Keratinocyte (primary cell): Measurements from ENCODE around the gene SH2D3C. TPM values are rescaled to one million over a fixed set of nuclear protein-coding genes. Genes with fewer than 3 reads are reported as not detected.

Experiments used
- DNase-seq: peaks from one replicate; pipeline ENCODE4 v3.0.0-alpha.2; 2011; ENCODE audit warnings: low read depth, missing footprints, low spot score
- FAIRE-seq: peaks from 2 replicates; lab custom pipeline; 2011; peaks lifted over from hg19 to GRCh38; lab: Jason Lieb, UNC
- H2AFZ ChIP-seq: 2 replicates; pipeline ENCODE4 v1.6.0; 2012; ENCODE audit warnings: low read length, control low read depth, inconsistent platforms; ENCODE audit not compliant: control insufficient read depth
- H3K27ac ChIP-seq: 2 replicates; pipeline ENCODE4 v1.5.1; 2011; ENCODE audit warnings: low read length; ENCODE audit not compliant: control insufficient read depth, insufficient read depth
- H3K27me3 ChIP-seq: 3 replicates; pipeline ENCODE4 v1.6.0; 2011; ENCODE audit warnings: low read length; ENCODE audit not compliant: control insufficient read depth, insufficient read depth; ENCODE audit errors: extremely low read depth
- H3K36me3 ChIP-seq, 2 experiments: 2 replicates in 1 of 2; 3 replicates in 1 of 2; pipeline ENCODE4 v1.5.1; 2011; ENCODE audit warnings: low read length in 2 of 2, mild to moderate bottlenecking in 1 of 2; ENCODE audit not compliant: control insufficient read depth in 2 of 2, insufficient read depth in 2 of 2; ENCODE audit errors: extremely low read depth in 1 of 2
- H3K4me1 ChIP-seq: 3 replicates; pipeline ENCODE4 v1.5.1; 2011; ENCODE audit warnings: low read length; ENCODE audit not compliant: control insufficient read depth, insufficient read depth; ENCODE audit errors: extremely low read depth
- H3K4me2 ChIP-seq: 3 replicates; pipeline ENCODE4 v1.6.0; 2011; ENCODE audit warnings: low read depth, low read length; ENCODE audit not compliant: control insufficient read depth, insufficient read depth; ENCODE audit errors: extremely low read depth
- H3K4me3 ChIP-seq, 3 experiments: fragments of 200-600 bp in 1 of 3; sonication (generic) in 1 of 3; 2 replicates in 2 of 3; 3 replicates in 1 of 3; pipeline ENCODE4 v1.5.1; 2011 to 2016; ENCODE audit warnings: low read length in 3 of 3, mild to moderate bottlenecking in 3 of 3, control low read depth in 2 of 3, inconsistent platforms in 1 of 3, low read depth in 1 of 3, mixed read lengths in 1 of 3, mixed run types in 1 of 3, moderate library complexity in 1 of 3; ENCODE audit not compliant: control insufficient read depth in 2 of 3, insufficient read depth in 2 of 3; ENCODE audit errors: extremely low read depth in 1 of 3
- H3K79me2 ChIP-seq: 2 replicates; pipeline ENCODE4 v1.6.0; 2012; ENCODE audit warnings: low read length; ENCODE audit not compliant: control insufficient read depth, insufficient read depth
- H3K9ac ChIP-seq: 3 replicates; pipeline ENCODE4 v1.6.0; 2011; ENCODE audit warnings: low read length; ENCODE audit not compliant: control insufficient read depth, insufficient read depth; ENCODE audit errors: extremely low read depth
- H3K9me1 ChIP-seq: 3 replicates; pipeline ENCODE4 v1.6.0; 2011; ENCODE audit warnings: low read length; ENCODE audit not compliant: control insufficient read depth, insufficient read depth; ENCODE audit errors: extremely low read depth
- H3K9me3 ChIP-seq: 2 replicates; pipeline ENCODE4 v1.5.1; 2012; ENCODE audit warnings: low read depth, low read length; ENCODE audit not compliant: control insufficient read depth
- H4K20me1 ChIP-seq: 3 replicates; pipeline ENCODE4 v1.6.0; 2011; ENCODE audit warnings: low read length; ENCODE audit not compliant: control insufficient read depth, insufficient read depth; ENCODE audit errors: extremely low read depth
- CTCF ChIP-seq, 3 experiments: IDR thresholded peaks in 1 of 3; conservative IDR thresholded peaks in 1 of 3; optimal IDR thresholded peaks in 1 of 3; 2 replicates in 2 of 3; 3 replicates in 1 of 3; pipeline versions ENCODE3 to v1.5.1; 2011; ENCODE audit warnings: low read length in 3 of 3, mild to moderate bottlenecking in 3 of 3, moderate library complexity in 2 of 3, control low read depth in 1 of 3, inconsistent platforms in 1 of 3; ENCODE audit not compliant: insufficient read depth in 2 of 3; ENCODE audit errors: extremely low read depth in 1 of 3
- EZH2 ChIP-seq: IDR thresholded peaks from one replicate; pipeline ENCODE4 v1.6.1; 2012; ENCODE audit warnings: inconsistent platforms, mild to moderate bottlenecking, low read length, moderate library complexity
- dilution Hi-C: fragments of 300-500 bp; cut with MboI; formaldehyde crosslinking; loops from one replicate; pipeline ENCODE4 v1.7.0; 2020; ENCODE audit warnings: low sequenced_read_pairs; ENCODE audit not compliant: extremely low pct_ligation_motif_present
- polyA plus RNA-seq, 5 experiments: library from polyadenylated mRNA; depleted of rRNA in 3 of 5; stranded (reverse) in 3 of 5; stranded (forward) in 1 of 5; unstranded in 1 of 5; fragments of >200 nt; gene quantifications; 1 replicate in 1 of 5; 2 replicates in 3 of 5; 3 replicates in 1 of 5; pipeline versions ENCODE4 v1.2.1 to v1.2.3, GENCODE V29; 2011 to 2012; ENCODE audit warnings: missing spikeins in 2 of 5, low read depth in 1 of 5, low replicate concordance in 1 of 5

SH2D3C gene
- polyA plus RNA-seq, 1 donor (not counting 4 experiments of a cell fraction or from before 2014, with no cell fraction given) = 0.12 TPM

- dilution Hi-C loops = no loop called here
- no peaks in the 10 kb centered on the region for H3K79me2 ChIP-seq
- H3K36me3 ChIP-seq = no peaks in the 10 kb centered on the region
- no peaks in the 10 kb centered on the region for H3K9me1 ChIP-seq
- peak overlapping the region; percentile 19 for H3K4me2 ChIP-seq
- no peak overlapping the region for H3K4me3 ChIP-seq
- TF ChIP-seq CTCF (optimal IDR thresholded peaks at IDR 0.05 in 1 of 3, IDR thresholded peaks at IDR 0.05 in 1 of 3, conservative IDR thresholded peaks at IDR 0.05 in 1 of 3; ENCODE audit: extremely low read depth in 1 of 3, insufficient read depth in 2 of 3, low read length in 3 of 3) (no peak), EZH2 (no peak)
- peak; percentile 36 for FAIRE-seq
- H3K9ac ChIP-seq = no peak overlapping the region
- no peaks in the 10 kb centered on the region for H3K27me3 ChIP-seq
- H2AFZ ChIP-seq = no peak overlapping the region
- no peaks in the 10 kb centered on the region for H3K9me3 ChIP-seq
- no peak overlapping the region for H3K27ac ChIP-seq
- DNase-seq = no peak
- H3K4me1 ChIP-seq = peaks cover 14% of the 10 kb centered on the region
- H4K20me1 ChIP-seq = no peaks in the 10 kb centered on the region
Measured at GRCh38 chr9:127723013-127723412, 55.5 kb downstream of the SH2D3C start.

DNA sequence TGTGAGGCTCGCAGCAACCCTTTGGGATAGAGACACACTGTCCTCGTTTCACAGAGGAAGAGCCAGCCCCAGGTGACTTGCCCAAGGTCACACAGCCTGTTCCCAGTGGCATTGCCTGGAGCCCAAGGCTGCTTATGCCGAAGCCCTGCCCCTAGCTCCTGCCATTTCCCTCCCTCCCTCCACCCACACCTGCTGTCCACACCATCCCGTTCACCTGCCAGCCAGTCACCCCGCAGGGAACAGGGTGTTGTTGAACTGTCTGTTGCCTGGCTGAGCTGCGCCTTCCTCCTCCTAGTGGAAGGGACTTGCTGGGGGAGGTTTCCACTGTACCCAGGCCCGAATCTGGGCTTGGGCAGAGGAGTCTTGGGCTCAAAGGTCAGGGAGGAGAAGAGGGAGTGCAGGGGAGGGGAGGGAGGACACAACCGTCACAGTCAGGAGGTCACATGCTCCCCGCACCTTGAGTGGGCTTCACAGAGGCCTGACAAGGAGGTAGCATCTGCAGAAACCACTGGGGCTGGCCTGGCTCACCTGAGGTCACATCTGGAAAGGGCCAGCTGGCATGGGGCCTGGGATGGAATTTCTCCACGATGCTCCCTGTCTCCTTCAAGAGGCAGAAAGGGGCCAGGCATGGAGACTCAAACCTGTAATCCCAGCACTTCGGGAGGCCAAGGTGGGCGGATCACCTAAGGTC is 56.3 kb downstream of the SH2D3C start:
- H3K9ac ChIP-seq = no peak overlapping the region
- DNase-seq = no peak
- FAIRE-seq = no peak
- H3K4me1 ChIP-seq = peaks cover 14% of the 10 kb centered on the region
- dilution Hi-C loops = no loop called here
- no peaks in the 10 kb centered on the region for H3K9me3 ChIP-seq
- TF ChIP-seq EZH2 = no peak
- no peak for TF ChIP-seq CTCF (optimal IDR thresholded peaks at IDR 0.05 in 1 of 3, IDR thresholded peaks at IDR 0.05 in 1 of 3, conservative IDR thresholded peaks at IDR 0.05 in 1 of 3; ENCODE audit: extremely low read depth in 1 of 3, insufficient read depth in 2 of 3, low read length in 3 of 3)
- H3K36me3 ChIP-seq = no peaks in the 10 kb centered on the region
- H3K27ac ChIP-seq = no peak overlapping the region
- H3K4me3 ChIP-seq = no peak overlapping the region
- H4K20me1 ChIP-seq = no peaks in the 10 kb centered on the region
- no peak overlapping the region for H3K4me2 ChIP-seq
- H3K27me3 ChIP-seq = no peaks in the 10 kb centered on the region
- H2AFZ ChIP-seq = no peak overlapping the region
- H3K79me2 ChIP-seq = no peaks in the 10 kb centered on the region
- H3K9me1 ChIP-seq = no peaks in the 10 kb centered on the region
